HUES64 (cell line): ENCODE data around the gene SRCAP.

ENCODE experiments used
- H3K27ac ChIP-seq: 2 replicates; pipeline ENCODE4 v1.7.0; 2013; ENCODE audit warnings: low read depth, low read length, inconsistent platforms
- H3K27me3 ChIP-seq: 2 replicates; pipeline ENCODE4 v1.6.1; 2013; ENCODE audit warnings: mild to moderate bottlenecking, low read length; ENCODE audit not compliant: insufficient read depth
- H3K36me3 ChIP-seq: 2 replicates; pipeline ENCODE4 v1.6.1; 2013; ENCODE audit warnings: mild to moderate bottlenecking, low read length; ENCODE audit not compliant: insufficient read depth
- H3K4me1 ChIP-seq: 2 replicates; pipeline ENCODE4 v1.6.1; 2013; ENCODE audit warnings: mild to moderate bottlenecking, low read length, moderate library complexity; ENCODE audit not compliant: insufficient read depth
- H3K4me3 ChIP-seq: 2 replicates; pipeline ENCODE4 v1.5.1; 2013; ENCODE audit warnings: mild to moderate bottlenecking, low read length, moderate library complexity
- H3K9ac ChIP-seq: 2 replicates; pipeline ENCODE4 v1.6.1; 2013; ENCODE audit warnings: mild to moderate bottlenecking, low read depth, low read length
- H3K9me3 ChIP-seq: 2 replicates; pipeline ENCODE4 v1.6.1; 2013; ENCODE audit warnings: low read depth, low read length; ENCODE audit not compliant: insufficient read depth
- WGBS: fragments of 150-250, 120-280 bp; methylation state at CpG from one replicate; pipeline ENCODE4 v1.1.7; 2013; ENCODE audit warnings: missing lambda C conversion rate; 5-methylcytosine and 5-hydroxymethylcytosine counted together

Gene SRCAP

GRCh38 chr16:30738984-30739951 lies 40.3 kb downstream of the SRCAP start:
- Histone ChIP-seq H3K36me3 (peaks cover 71% of the 10 kb centered on the region), H3K9me3 (no peaks in the 10 kb centered on the region), H3K9ac (no peak overlapping the region), H3K4me1 (peaks cover 21% of the 10 kb centered on the region), H3K27ac (no peak overlapping the region), H3K27me3 (no peaks in the 10 kb centered on the region), H3K4me3 (no peak overlapping the region)
- 94% methylated on average over 36 of the region's 37 CpGs for WGBS

- H3K4me1 ChIP-seq, result peaks cover 21% of the 10 kb centered on the region
- H3K4me3 ChIP-seq, result peak overlapping the region; percentile 42
- H3K9me3 ChIP-seq, result no peaks in the 10 kb centered on the region
- peak overlapping the region; percentile 45 for H3K27ac ChIP-seq
- WGBS, result 81% methylated on average over 8 of the region's 8 CpGs
- H3K36me3 ChIP-seq, result peaks cover 72% of the 10 kb centered on the region
- peak overlapping the region; percentile 46 for H3K9ac ChIP-seq
- no peaks in the 10 kb centered on the region for H3K27me3 ChIP-seq
Observed at GRCh38 chr16:30740364-30741251, 41.6 kb downstream of the SRCAP start.

- Histone ChIP-seq H3K27ac (peak overlapping the region; percentile 45; the same call in 1 of the 2 replicates), H3K9ac (peak overlapping the region; percentile 46; the same call in 1 of the 2 replicates), H3K36me3 (peaks cover 63% of the 10 kb centered on the region), H3K4me1 (peaks cover 21% of the 10 kb centered on the region), H3K27me3 (no peaks in the 10 kb centered on the region), H3K9me3 (no peaks in the 10 kb centered on the region), H3K4me3 (peak overlapping the region; percentile 42; the same call in 1 of the 2 replicates)
- 90% methylated on average over 6 of the region's 6 CpGs for WGBS
Observed at GRCh38 chr16:30741461-30741914, 42.5 kb downstream of the SRCAP start.

GRCh38 chr16:30743716-30744115 lies 44.7 kb downstream of the SRCAP start:
- no peak overlapping the region for H3K9ac ChIP-seq
- peaks cover 41% of the 10 kb centered on the region for H3K36me3 ChIP-seq
- H3K9me3 ChIP-seq, result no peaks in the 10 kb centered on the region
- no peak overlapping the region for H3K4me3 ChIP-seq
- peaks cover 21% of the 10 kb centered on the region for H3K4me1 ChIP-seq
- 94% methylated on average over 11 of the region's 11 CpGs for WGBS
- no peak overlapping the region for H3K27ac ChIP-seq
- H3K27me3 ChIP-seq, result no peaks in the 10 kb centered on the region

- H3K4me3 ChIP-seq, result no peak overlapping the region
- H3K9ac ChIP-seq, result no peak overlapping the region
- H3K27ac ChIP-seq, result no peak overlapping the region
- H3K9me3 ChIP-seq, result no peaks in the 10 kb centered on the region
- peaks cover 21% of the 10 kb centered on the region for H3K4me1 ChIP-seq
- H3K27me3 ChIP-seq, result no peaks in the 10 kb centered on the region
- H3K36me3 ChIP-seq, result peaks cover 36% of the 10 kb centered on the region
- WGBS, result 91% methylated on average over 1 of the region's 2 CpGs
Observed at GRCh38 chr16:30744183-30744582, 45.2 kb downstream of the SRCAP start.

GRCh38 chr16:30745082-30745481 lies 46.1 kb downstream of the SRCAP start:
- no peak overlapping the region for H3K27ac ChIP-seq
- peaks cover 30% of the 10 kb centered on the region for H3K36me3 ChIP-seq
- H3K4me3 ChIP-seq, result no peak overlapping the region
- no peaks in the 10 kb centered on the region for H3K9me3 ChIP-seq
- WGBS, result 89% methylated on average over 2 of the region's 2 CpGs
- peaks cover 16% of the 10 kb centered on the region for H3K4me1 ChIP-seq
- no peaks in the 10 kb centered on the region for H3K27me3 ChIP-seq
- H3K9ac ChIP-seq, result no peak overlapping the region

- Histone ChIP-seq H3K9me3 (no peaks in the 10 kb centered on the region), H3K27ac (no peak overlapping the region), H3K4me1 (peaks cover 2% of the 10 kb centered on the region; the same call in 1 of the 2 replicates), H3K9ac (no peak overlapping the region), H3K36me3 (peaks cover 38% of the 10 kb centered on the region), H3K4me3 (no peak overlapping the region), H3K27me3 (no peaks in the 10 kb centered on the region)
- WGBS, result 95% methylated on average over 9 of the region's 9 CpGs
Observed at GRCh38 chr16:30746638-30747175, 47.7 kb downstream of the SRCAP start.

GRCh38 chr16:30747331-30747730 lies 48.4 kb downstream of the SRCAP start:
- Histone ChIP-seq H3K36me3 (peaks cover 34% of the 10 kb centered on the region), H3K9me3 (no peaks in the 10 kb centered on the region), H3K27me3 (no peaks in the 10 kb centered on the region), H3K4me1 (no peaks in the 10 kb centered on the region), H3K27ac (peak overlapping the region; percentile 73; the same call in 1 of the 2 replicates), H3K4me3 (peak overlapping the region; percentile 58), H3K9ac (peak overlapping the region; percentile 72; the same call in 1 of the 2 replicates)
- 76% methylated on average over 3 of the region's 3 CpGs for WGBS

- Histone ChIP-seq H3K9me3 (no peaks in the 10 kb centered on the region), H3K4me3 (peak within 1 kb of the TSS; percentile 79), H3K27ac (peak within 1 kb of the TSS; percentile 73), H3K4me1 (no peaks in the 10 kb centered on the region), H3K27me3 (no peaks in the 10 kb centered on the region), H3K36me3 (peaks cover 38% of the 10 kb centered on the region), H3K9ac (peak within 1 kb of the TSS; percentile 72)
- 7% methylated on average over 60 of the region's 60 CpGs for WGBS
Observed at GRCh38 chr16:30747799-30748633, 49.0 kb downstream of the SRCAP start, which contains the start of gene PHKG2. TSS of gene PHKG2 (plus strand) at chr16:30748425. CDS start at chr16:30748821, 396 bp downstream.
